Esophagus muscularis mucosa (tissue), 3 donors: Measurements from ENCODE around the gene CDH4.

Source experiments
- CTCF ChIP-seq, 3 experiments: fragments of 200-600 bp in 2 of 3; fragments of 450-650 bp in 1 of 3; sonication (generic) in 2 of 3; IDR thresholded peaks; one replicate each; pipeline ENCODE4 v1.5.1; 2017 to 2019; ENCODE audit warnings: antibody characterized with exemption in 3 of 3, mild to moderate bottlenecking in 2 of 3, moderate library complexity in 1 of 3
- POLR2A ChIP-seq: fragments of 450-650 bp; IDR thresholded peaks from one replicate; pipeline ENCODE4 v1.6.1; 2017; ENCODE audit warnings: antibody characterized with exemption, moderate library complexity, mild to moderate bottlenecking, low read depth

GRCh38 chr20:61527626-61528025, 275.6 kb downstream of the CDH4 start:
- TF ChIP-seq CTCF (IDR thresholded peaks at IDR 0.05) (no peak), POLR2A (no peak)
